Activated T-helper 17 cell treated with anti-CD3 and anti-CD28 coated beads, Interleukin-2, amount 50 U/mL, for 72 hours (primary cell): ENCODE measurements around the gene ASTE1. TPM values are rescaled to one million over a fixed set of nuclear protein-coding genes. Genes with fewer than 3 reads are reported as not detected.
"Not testable (repeated sequence)": the region's sequence is repeated elsewhere in the genome, so short reads cannot be mapped to it uniquely, and the experiment has no call there.

Experiments
- ATAC-seq: fragments of 150-1000 bp; cut with Tn5 transposase; replicated peaks from 2 replicates; pipeline ENCODE4 v1.10.0; 2021; ENCODE audit warnings: mild to moderate bottlenecking, moderate library complexity
- H3K27ac Mint-ChIP-seq: one replicate; pipeline ENCODE4 v1.8.0; 2022; ENCODE audit warnings: mixed read lengths
- H3K27me3 Mint-ChIP-seq: one replicate; pipeline ENCODE4 v1.8.0; 2022; ENCODE audit warnings: mixed read lengths
- H3K36me3 Mint-ChIP-seq: one replicate; pipeline ENCODE4 v1.8.0; 2022; ENCODE audit warnings: low read depth, mild to moderate bottlenecking, mixed read lengths
- H3K4me1 Mint-ChIP-seq: one replicate; pipeline ENCODE4 v1.8.0; 2022; ENCODE audit warnings: mixed read lengths
- H3K4me3 Mint-ChIP-seq: one replicate; pipeline ENCODE4 v1.8.0; 2022; ENCODE audit warnings: mild to moderate bottlenecking, mixed read lengths
- H3K9me3 Mint-ChIP-seq: one replicate; pipeline ENCODE4 v1.8.0; 2022; ENCODE audit warnings: mixed read lengths
- total RNA-seq, 2 donors: library from RNA; stranded (reverse); gene quantifications; one replicate each; pipeline ENCODE4 v1.2.3, GENCODE V29; 2022

ASTE1 gene
- total RNA-seq, 2 donors from 2014 or later, result 6.5 to 11.8 TPM

- Mint-ChIP-seq H3K4me3 (no peak overlapping the region), H3K4me1 (peaks cover 4% of the 10 kb centered on the region), H3K9me3 (no peaks in the 10 kb centered on the region), H3K36me3 (peaks cover 75% of the 10 kb centered on the region), H3K27me3 (no peaks in the 10 kb centered on the region), H3K27ac (peak overlapping the region; percentile 17)
- no peak for ATAC-seq
Measured at GRCh38 chr3:130990282-130990681, 36.3 kb downstream of the ASTE1 start.

GRCh38 chr3:130981469-130981868 lies 45.2 kb downstream of the ASTE1 start:
- Mint-ChIP-seq H3K4me1 (no peaks in the 10 kb centered on the region), H3K9me3 (no peaks in the 10 kb centered on the region), H3K27me3 (no peaks in the 10 kb centered on the region), H3K4me3 (no peak overlapping the region), H3K36me3 (peaks cover 87% of the 10 kb centered on the region), H3K27ac (no peak overlapping the region)
- ATAC-seq, result no peak

GRCh38 chr3:130979117-130979516 lies 47.5 kb downstream of the ASTE1 start:
- Mint-ChIP-seq H3K9me3 (no peaks in the 10 kb centered on the region), H3K4me1 (no peaks in the 10 kb centered on the region), H3K27ac (no peak overlapping the region), H3K27me3 (no peaks in the 10 kb centered on the region), H3K36me3 (peaks cover 96% of the 10 kb centered on the region), H3K4me3 (no peak overlapping the region)
- ATAC-seq, result no peak

DNA sequence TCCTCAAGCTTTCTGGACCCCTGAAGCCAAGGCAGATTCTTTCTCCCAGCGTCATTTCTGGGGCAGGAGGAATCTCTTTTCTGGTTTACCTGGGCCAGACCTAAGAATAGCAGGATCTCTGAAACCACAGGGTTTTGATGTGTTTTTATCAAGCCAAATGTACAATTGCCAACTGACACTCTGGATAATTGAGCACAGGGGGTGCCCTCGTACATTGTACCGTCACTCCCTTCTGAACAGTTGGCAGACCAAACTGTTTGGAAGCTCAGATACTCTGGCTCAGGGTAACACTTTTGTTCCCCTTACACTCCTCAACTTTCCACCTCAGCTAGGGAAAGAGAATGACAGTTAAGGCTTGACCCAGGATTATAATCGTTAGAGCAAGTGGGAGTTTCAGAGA lies 49.9 kb downstream of the ASTE1 start:
- Mint-ChIP-seq H3K4me3 (no peak overlapping the region), H3K27ac (no peak overlapping the region), H3K9me3 (no peaks in the 10 kb centered on the region), H3K4me1 (no peaks in the 10 kb centered on the region), H3K27me3 (no peaks in the 10 kb centered on the region), H3K36me3 (peaks cover 92% of the 10 kb centered on the region)
- no peak for ATAC-seq

- H3K4me3 Mint-ChIP-seq, result no peak overlapping the region
- H3K36me3 Mint-ChIP-seq, result peaks cover 92% of the 10 kb centered on the region
- no peaks in the 10 kb centered on the region for H3K9me3 Mint-ChIP-seq
- peak overlapping the region; percentile 26 for H3K27ac Mint-ChIP-seq
- ATAC-seq, result no peak
- H3K27me3 Mint-ChIP-seq, result no peaks in the 10 kb centered on the region
- H3K4me1 Mint-ChIP-seq, result no peaks in the 10 kb centered on the region
Measured at GRCh38 chr3:130975251-130975650, 51.4 kb downstream of the ASTE1 start.

DNA sequence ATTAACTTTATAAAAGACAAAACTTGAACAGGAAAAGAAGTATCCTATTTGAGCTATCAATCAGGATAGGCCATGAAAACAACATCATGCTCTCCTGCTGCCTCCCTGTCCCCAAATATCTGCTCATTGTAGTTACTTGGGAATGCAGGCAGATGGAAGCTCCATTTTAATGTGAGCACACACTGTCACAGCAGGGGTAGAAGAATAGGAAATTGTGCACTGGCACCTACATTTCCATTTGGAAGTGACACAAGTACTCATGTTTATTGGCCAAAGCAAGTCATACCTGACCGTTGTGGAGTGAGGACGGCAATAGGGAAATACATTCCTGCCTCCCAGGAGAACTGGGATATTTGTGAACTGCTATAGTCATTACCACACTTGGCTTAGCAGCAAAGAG lies 52.4 kb downstream of the ASTE1 start:
- Mint-ChIP-seq H3K4me3 (no peak overlapping the region), H3K36me3 (peaks cover 92% of the 10 kb centered on the region), H3K9me3 (no peaks in the 10 kb centered on the region), H3K27me3 (no peaks in the 10 kb centered on the region), H3K4me1 (no peaks in the 10 kb centered on the region), H3K27ac (peak overlapping the region; percentile 26)
- no peak for ATAC-seq

DNA sequence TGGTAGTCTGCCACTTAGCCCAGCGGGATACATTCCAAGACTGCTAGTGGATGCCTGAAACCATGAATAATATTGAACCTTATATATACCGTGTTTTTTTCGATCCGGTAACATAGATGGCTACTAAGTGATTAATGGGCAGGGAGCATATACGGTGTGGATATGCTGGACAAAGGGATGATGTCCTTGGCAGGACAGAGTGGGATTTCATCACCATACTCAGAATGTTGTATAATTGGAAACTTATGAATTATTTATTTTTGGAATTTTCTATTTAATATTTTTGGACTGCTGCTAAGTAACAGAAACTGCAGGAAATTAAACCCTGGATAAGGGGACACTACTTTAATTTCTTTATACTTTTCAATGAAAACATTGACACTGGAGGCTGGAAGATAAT lies 53.2 kb downstream of the ASTE1 start:
- no peaks in the 10 kb centered on the region for H3K4me1 Mint-ChIP-seq
- H3K4me3 Mint-ChIP-seq, result no peak overlapping the region
- no peak for ATAC-seq
- H3K9me3 Mint-ChIP-seq, result no peaks in the 10 kb centered on the region
- peaks cover 92% of the 10 kb centered on the region for H3K36me3 Mint-ChIP-seq
- H3K27ac Mint-ChIP-seq, result peak overlapping the region; percentile 26
- no peaks in the 10 kb centered on the region for H3K27me3 Mint-ChIP-seq

GRCh38 chr3:130972592-130972991 lies 54.0 kb downstream of the ASTE1 start:
- ATAC-seq, H3K27ac Mint-ChIP-seq: not testable (repeated sequence)
- H3K36me3 Mint-ChIP-seq, result peaks cover 94% of the 10 kb centered on the region

GRCh38 chr3:130971208-130971607 lies 55.4 kb downstream of the ASTE1 start:
- H3K4me1 Mint-ChIP-seq, result no peaks in the 10 kb centered on the region
- no peaks in the 10 kb centered on the region for H3K9me3 Mint-ChIP-seq
- H3K4me3 Mint-ChIP-seq, result no peak overlapping the region
- no peaks in the 10 kb centered on the region for H3K27me3 Mint-ChIP-seq
- peaks cover 94% of the 10 kb centered on the region for H3K36me3 Mint-ChIP-seq
- H3K27ac Mint-ChIP-seq, result no peak overlapping the region
- ATAC-seq, result peak; percentile 63

More at GRCh38 chr3:130972592-130972991, 54.0 kb downstream of the ASTE1 start:
- H3K9me3 Mint-ChIP-seq, H3K4me3 Mint-ChIP-seq, H3K4me1 Mint-ChIP-seq, H3K27me3 Mint-ChIP-seq: not testable (repeated sequence)

DNA sequence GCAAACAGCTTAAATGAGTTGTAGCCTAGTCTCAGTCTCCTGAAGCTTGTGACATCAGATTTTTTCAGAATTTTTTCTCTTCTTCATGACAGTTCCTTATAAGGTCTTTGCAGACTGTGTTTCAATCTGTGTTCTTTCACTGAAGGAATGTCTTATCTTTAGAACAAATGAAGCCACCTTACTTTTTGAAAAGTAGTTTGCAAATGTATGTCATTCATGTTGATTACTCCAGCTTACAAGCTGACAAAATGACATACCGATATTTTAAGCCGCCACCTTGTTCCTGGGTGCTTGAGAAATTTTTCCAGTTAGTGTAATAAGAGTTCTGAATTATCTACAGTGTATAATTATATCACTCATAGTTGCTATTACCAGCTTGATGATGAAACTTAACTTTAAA lies 57.0 kb downstream of the ASTE1 start:
- peaks cover 94% of the 10 kb centered on the region for H3K36me3 Mint-ChIP-seq
- H3K27ac Mint-ChIP-seq, result no peak overlapping the region
- no peak overlapping the region for H3K4me3 Mint-ChIP-seq
- H3K9me3 Mint-ChIP-seq, result no peaks in the 10 kb centered on the region
- no peaks in the 10 kb centered on the region for H3K27me3 Mint-ChIP-seq
- no peak for ATAC-seq
- H3K4me1 Mint-ChIP-seq, result no peaks in the 10 kb centered on the region

DNA sequence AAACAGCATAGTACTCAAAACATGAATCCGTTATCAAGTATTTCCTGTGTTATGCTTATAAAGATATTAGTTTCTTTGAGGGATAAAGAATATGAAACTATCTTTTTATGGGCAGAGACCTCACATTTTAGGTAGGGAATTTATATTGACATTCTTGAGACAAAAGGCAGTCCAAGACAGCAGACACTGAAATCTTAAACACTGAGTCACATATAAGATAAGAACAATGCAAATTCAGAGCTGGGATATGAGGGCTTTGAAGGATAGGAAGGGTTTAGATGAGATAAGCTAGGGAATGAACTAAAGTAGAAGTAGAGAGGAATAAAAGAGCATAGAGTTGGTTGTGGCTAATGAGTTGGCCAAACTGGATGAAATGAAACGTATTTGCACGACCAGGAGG lies 58.4 kb downstream of the ASTE1 start:
- no peak overlapping the region for H3K27ac Mint-ChIP-seq
- no peak overlapping the region for H3K4me3 Mint-ChIP-seq
- no peaks in the 10 kb centered on the region for H3K9me3 Mint-ChIP-seq
- H3K36me3 Mint-ChIP-seq, result peaks cover 94% of the 10 kb centered on the region
- no peaks in the 10 kb centered on the region for H3K4me1 Mint-ChIP-seq
- no peaks in the 10 kb centered on the region for H3K27me3 Mint-ChIP-seq
- no peak for ATAC-seq

- peaks cover 94% of the 10 kb centered on the region for H3K36me3 Mint-ChIP-seq
- H3K4me1 Mint-ChIP-seq, result no peaks in the 10 kb centered on the region
- H3K27ac Mint-ChIP-seq, result no peak overlapping the region
- H3K27me3 Mint-ChIP-seq, result no peaks in the 10 kb centered on the region
- no peak for ATAC-seq
- no peak overlapping the region for H3K4me3 Mint-ChIP-seq
- H3K9me3 Mint-ChIP-seq, result no peaks in the 10 kb centered on the region
Measured at GRCh38 chr3:130967281-130967680, 59.3 kb downstream of the ASTE1 start.

DNA sequence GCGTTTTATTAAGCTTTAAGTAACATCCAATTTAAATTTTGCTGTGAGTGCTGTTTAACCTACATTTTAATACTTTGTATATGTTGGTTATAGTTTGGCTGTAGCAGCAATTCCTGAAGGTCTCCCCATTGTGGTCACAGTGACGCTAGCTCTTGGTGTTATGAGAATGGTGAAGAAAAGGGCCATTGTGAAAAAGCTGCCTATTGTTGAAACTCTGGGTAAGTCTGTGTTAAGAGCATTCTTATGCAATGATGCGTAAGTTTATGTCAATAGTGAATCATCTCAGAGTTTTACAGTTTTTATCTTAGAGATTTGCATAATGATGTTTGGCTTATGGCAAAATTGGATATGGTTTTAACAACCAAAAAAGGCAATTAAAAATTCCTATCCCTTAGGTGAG lies 62.7 kb downstream of the ASTE1 start:
- peaks cover 98% of the 10 kb centered on the region for H3K36me3 Mint-ChIP-seq
- H3K4me1 Mint-ChIP-seq, result no peaks in the 10 kb centered on the region
- ATAC-seq, result no peak
- H3K27me3 Mint-ChIP-seq, result no peaks in the 10 kb centered on the region
- no peak overlapping the region for H3K27ac Mint-ChIP-seq
- no peaks in the 10 kb centered on the region for H3K9me3 Mint-ChIP-seq
- no peak overlapping the region for H3K4me3 Mint-ChIP-seq
